HG03045 (cell line): ENCODE results near the gene OBSCN.

ENCODE experiments used
- ATAC-seq: cut with Tn5 transposase; IDR thresholded peaks from one replicate; pipeline ENCODE4 v1.9.1; 2021; ENCODE audit warnings: mild to moderate bottlenecking, moderate library complexity; ENCODE audit not compliant: unreplicated experiment

The OBSCN gene

GRCh38 chr1:228408041-228408868 is 200.4 kb downstream of the OBSCN start:
- no peak for ATAC-seq

GRCh38 chr1:228408869-228409805 is 201.3 kb downstream of the OBSCN start:
- no peak for ATAC-seq

- ATAC-seq: no peak
Observed at GRCh38 chr1:228410015-228410414, 202.2 kb downstream of the OBSCN start.

GRCh38 chr1:228410671-228411070 is 202.8 kb downstream of the OBSCN start:
- ATAC-seq: no peak

GRCh38 chr1:228411121-228411520 is 203.3 kb downstream of the OBSCN start:
- no peak for ATAC-seq

GRCh38 chr1:228411548-228412430 is 203.9 kb downstream of the OBSCN start:
- ATAC-seq: no peak

- ATAC-seq: no peak
Observed at GRCh38 chr1:228413241-228414010, 205.6 kb downstream of the OBSCN start.

- no peak for ATAC-seq
Observed at GRCh38 chr1:228414511-228415211, 206.8 kb downstream of the OBSCN start.

GRCh38 chr1:228415221-228415620 is 207.4 kb downstream of the OBSCN start:
- ATAC-seq: no peak

- no peak for ATAC-seq
Observed at GRCh38 chr1:228415853-228416216, 208.0 kb downstream of the OBSCN start.

- ATAC-seq: no peak
Observed at GRCh38 chr1:228416217-228416933, 208.5 kb downstream of the OBSCN start, which contains the start of gene TRIM17. Gene TRIM17, minus strand, starts transcription at chr1:228416861. Its CDS starts 1,789 bp downstream, at chr1:228415072.

GRCh38 chr1:228417061-228417460 is 209.2 kb downstream of the OBSCN start:
- no peak for ATAC-seq

GRCh38 chr1:228417483-228418203 is 209.8 kb downstream of the OBSCN start:
- ATAC-seq: no peak

- no peak for ATAC-seq
Observed at GRCh38 chr1:228420968-228421826, 213.4 kb downstream of the OBSCN start.

- no peak for ATAC-seq
Observed at GRCh38 chr1:228423404-228424053, 215.7 kb downstream of the OBSCN start.
